ENCODE measurements around the gene TMEM175. TPM values are rescaled to one million over a fixed set of nuclear protein-coding genes. Genes with fewer than 3 reads are reported as not detected.
A peak's percentile ranks its signal among the peaks of the same experiment; 100 is the strongest.
"Not testable (repeated sequence)": the region's sequence is repeated elsewhere in the genome, so short reads cannot be mapped to it uniquely, and the experiment has no call there.

The TMEM175 gene
- total and polyA plus RNA-seq, 7 donors, result 4.6 to 42.6 (median 30.5) TPM

GRCh38 chr4:930028-930551, 2.2 kb upstream of the TMEM175 start:
- Histone ChIP-seq H3K27ac (no peak overlapping the region), H3K36me3 (no peaks in the 10 kb centered on the region), H3K9me3 (no peaks in the 10 kb centered on the region), H3K27me3 (no peaks in the 10 kb centered on the region), H3K4me1 (peaks cover 0 to 55% (median 41%) of the 10 kb centered on the region in 4 donors), H3K4me3 (no peak overlapping the region)
- intact Hi-C loops (cut with DNase I), result loop anchor here (5.0 to 10.0 kb wide), 2 partner anchors 77 to 255 kb away; partner anchors contain the start of genes ATP5ME and MYL5
- no peak for TF ChIP-seq EP300 (IDR thresholded peaks at IDR 0.05)
- no peak for TF ChIP-seq POLR2AphosphoS5 (IDR thresholded peaks at IDR 0.05)
- DNase-seq, result no peak
- WGBS, 2 donors, result 12 to 25% methylated on average over 3 of the region's 3 CpGs

GRCh38 chr4:930827-931193, 1.4 kb upstream of the TMEM175 start:
- peak overlapping the region; percentile 89 to 95 (median 94) for H3K27ac ChIP-seq
- peak overlapping the region; percentile 88 to 100 (median 98) for H3K4me3 ChIP-seq
- H3K27me3 ChIP-seq, result no peaks in the 10 kb centered on the region
- no peak for DNase-seq
- H3K36me3 ChIP-seq, result no peaks in the 10 kb centered on the region
- WGBS, 2 donors, result 18 to 54% methylated on average over 7 of the region's 7 CpGs
- intact Hi-C loops (cut with DNase I), result loop anchor here (5.0 to 10.0 kb wide), 2 partner anchors 76 to 256 kb away; partner anchors contain the start of genes ATP5ME and MYL5
- TF ChIP-seq POLR2A (IDR thresholded peaks at IDR 0.05) (no peak), EP300 (IDR thresholded peaks at IDR 0.05) (no peak), POLR2AphosphoS5 (IDR thresholded peaks at IDR 0.05) (no peak), CTCF (IDR thresholded peaks at IDR 0.05) (no peak)
- H3K9me3 ChIP-seq, result no peaks in the 10 kb centered on the region
- peaks cover 0 to 52% (median 39%) of the 10 kb centered on the region in 4 donors for H3K4me1 ChIP-seq

- TF ChIP-seq POLR2AphosphoS5 (IDR thresholded peaks at IDR 0.05) (no peak), CTCF (IDR thresholded peaks at IDR 0.05) (no peak), POLR2A (IDR thresholded peaks at IDR 0.05) (no peak), EP300 (IDR thresholded peaks at IDR 0.05) (no peak)
- 1 to 6% methylated on average over 31 of the region's 31 CpGs for WGBS, 2 donors
- peak overlapping the region; percentile 89 to 95 (median 94) for H3K27ac ChIP-seq
- peaks cover 0 to 48% (median 38%) of the 10 kb centered on the region in 4 donors for H3K4me1 ChIP-seq
- H3K9me3 ChIP-seq, result no peaks in the 10 kb centered on the region
- intact Hi-C loops (cut with DNase I), result loop anchor here (5.0 to 10.0 kb wide), 2 partner anchors 76 to 257 kb away; partner anchors contain the start of genes ATP5ME and MYL5
- H3K27me3 ChIP-seq, result no peaks in the 10 kb centered on the region
- H3K36me3 ChIP-seq, result no peaks in the 10 kb centered on the region
- no peak for DNase-seq
- peak overlapping the region; percentile 88 to 100 (median 98) for H3K4me3 ChIP-seq
Observed at GRCh38 chr4:931194-931959, 883 bp upstream of the TMEM175 start.

- intact Hi-C loops (cut with DNase I), result loop anchor here (2.0 to 10.0 kb wide), 4 partner anchors 40 to 258 kb away; partner anchors contain the start of genes ATP5ME, DGKQ and MYL5
Observed at GRCh38 chr4:932713-933070, 432 bp downstream of the TMEM175 start.

GRCh38 chr4:939508-939907, 7.2 kb downstream of the TMEM175 start:
- 84 to 91% methylated on average over 4 of the region's 4 CpGs for WGBS, 2 donors

More at GRCh38 chr4:932713-933070, 432 bp downstream of the TMEM175 start:
- TF ChIP-seq POLR2AphosphoS5 (IDR thresholded peaks at IDR 0.05), result no peak
- TF ChIP-seq CTCF (IDR thresholded peaks at IDR 0.05), result no peak
- no peak for TF ChIP-seq EP300 (IDR thresholded peaks at IDR 0.05)
- no peak for TF ChIP-seq POLR2A (IDR thresholded peaks at IDR 0.05)
- Histone ChIP-seq H3K9me3 (no peaks in the 10 kb centered on the region), H3K4me3 (peak overlapping the region; percentile 88 to 100 (median 98)), H3K27me3 (no peaks in the 10 kb centered on the region), H3K36me3 (no peaks in the 10 kb centered on the region), H3K27ac (peak overlapping the region; percentile 89 to 95 (median 94)), H3K4me1 (peaks cover 0 to 47% (median 37%) of the 10 kb centered on the region in 4 donors)
- WGBS, 2 donors, result 1 to 4% methylated on average over 11 of the region's 11 CpGs
- no peak for DNase-seq

More at GRCh38 chr4:939508-939907, 7.2 kb downstream of the TMEM175 start:
- not testable (repeated sequence) for H3K4me1 ChIP-seq, DNase-seq, H3K27ac ChIP-seq, H3K36me3 ChIP-seq, H3K4me3 ChIP-seq, H3K27me3 ChIP-seq, H3K9me3 ChIP-seq
- intact Hi-C loops (cut with DNase I), result loop anchor here (10.0 kb wide), 1 partner anchor 265 kb away; the partner anchor contains the start of genes ATP5ME and MYL5
